OCI-LY3 (cell line): ENCODE measurements around the gene RNASEH2B.

Experiments
- EZH2phosphoT487 ChIP-seq: fragments of 200-600 bp; shearing (Covaris generic); IDR thresholded peaks from 2 replicates; pipeline ENCODE4 v1.6.1; 2018; ENCODE audit warnings: antibody characterized with exemption, mixed run types, low read depth
- TF ChIP-seq, protein P1 (sequence below): fragments of 200-600, 300-600 bp; sonication (generic); IDR thresholded peaks from 2 replicates; pipeline ENCODE4 v1.5.1; 2014; ENCODE audit warnings: antibody characterized with exemption, low read length, low read depth

- TF ChIP-seq, protein P1, sequence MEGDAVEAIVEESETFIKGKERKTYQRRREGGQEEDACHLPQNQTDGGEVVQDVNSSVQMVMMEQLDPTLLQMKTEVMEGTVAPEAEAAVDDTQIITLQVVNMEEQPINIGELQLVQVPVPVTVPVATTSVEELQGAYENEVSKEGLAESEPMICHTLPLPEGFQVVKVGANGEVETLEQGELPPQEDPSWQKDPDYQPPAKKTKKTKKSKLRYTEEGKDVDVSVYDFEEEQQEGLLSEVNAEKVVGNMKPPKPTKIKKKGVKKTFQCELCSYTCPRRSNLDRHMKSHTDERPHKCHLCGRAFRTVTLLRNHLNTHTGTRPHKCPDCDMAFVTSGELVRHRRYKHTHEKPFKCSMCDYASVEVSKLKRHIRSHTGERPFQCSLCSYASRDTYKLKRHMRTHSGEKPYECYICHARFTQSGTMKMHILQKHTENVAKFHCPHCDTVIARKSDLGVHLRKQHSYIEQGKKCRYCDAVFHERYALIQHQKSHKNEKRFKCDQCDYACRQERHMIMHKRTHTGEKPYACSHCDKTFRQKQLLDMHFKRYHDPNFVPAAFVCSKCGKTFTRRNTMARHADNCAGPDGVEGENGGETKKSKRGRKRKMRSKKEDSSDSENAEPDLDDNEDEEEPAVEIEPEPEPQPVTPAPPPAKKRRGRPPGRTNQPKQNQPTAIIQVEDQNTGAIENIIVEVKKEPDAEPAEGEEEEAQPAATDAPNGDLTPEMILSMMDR: no peak
- TF ChIP-seq EZH2phosphoT487: no peak
These were observed 36.1 kb downstream of the RNASEH2B start for GRCh38 chr13:50945669-50946068.
